GM19328 (cell line): ENCODE data around the gene KIAA0513.
"Not testable (repeated sequence)": the region's sequence is repeated elsewhere in the genome, so short reads cannot be mapped to it uniquely, and the experiment has no call there.

Experiments
- ATAC-seq: cut with Tn5 transposase; IDR thresholded peaks from one replicate; pipeline ENCODE4 v1.9.1; 2021; ENCODE audit warnings: mild to moderate bottlenecking, moderate library complexity; ENCODE audit not compliant: unreplicated experiment

The KIAA0513 gene

GRCh38 chr16:85046931-85047866 is 19.6 kb downstream of the KIAA0513 start:
- ATAC-seq = no peak

GRCh38 chr16:85047867-85048455 is 20.4 kb downstream of the KIAA0513 start:
- ATAC-seq = no peak

DNA sequence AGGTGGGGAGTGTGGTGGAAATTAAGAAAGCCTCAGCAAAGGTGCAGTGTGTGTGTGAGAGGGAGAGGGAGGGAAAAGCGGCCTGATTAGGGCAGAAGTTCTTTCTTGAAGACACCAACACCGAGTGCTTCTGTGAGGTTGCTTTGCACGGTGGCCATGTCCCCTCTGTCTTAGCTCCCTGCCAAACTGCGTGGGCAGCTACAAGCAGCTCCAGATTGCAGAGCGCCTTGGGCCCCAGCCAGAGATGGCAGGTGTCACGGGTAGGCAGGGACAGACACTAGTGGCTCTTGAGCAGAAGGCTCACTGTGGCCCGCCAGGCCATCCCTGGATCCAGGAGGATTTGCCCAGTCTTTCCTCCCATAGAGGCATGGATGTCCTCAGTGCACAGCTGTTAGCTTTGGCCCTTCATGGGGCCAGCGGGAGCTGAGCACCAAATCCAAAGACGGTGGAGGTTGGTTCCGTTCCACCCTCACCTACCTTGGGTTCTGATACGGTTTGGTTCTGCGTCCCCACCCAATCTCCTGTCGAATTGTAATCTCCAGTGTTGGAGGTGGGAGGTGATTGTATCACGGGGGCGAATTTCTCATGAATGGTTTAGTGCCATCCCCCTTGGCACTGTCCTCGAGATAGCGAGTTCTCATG is 21.4 kb downstream of the KIAA0513 start:
- ATAC-seq = no peak

- no peak for ATAC-seq
Measured at GRCh38 chr16:85049706-85050305, 22.2 kb downstream of the KIAA0513 start.

DNA sequence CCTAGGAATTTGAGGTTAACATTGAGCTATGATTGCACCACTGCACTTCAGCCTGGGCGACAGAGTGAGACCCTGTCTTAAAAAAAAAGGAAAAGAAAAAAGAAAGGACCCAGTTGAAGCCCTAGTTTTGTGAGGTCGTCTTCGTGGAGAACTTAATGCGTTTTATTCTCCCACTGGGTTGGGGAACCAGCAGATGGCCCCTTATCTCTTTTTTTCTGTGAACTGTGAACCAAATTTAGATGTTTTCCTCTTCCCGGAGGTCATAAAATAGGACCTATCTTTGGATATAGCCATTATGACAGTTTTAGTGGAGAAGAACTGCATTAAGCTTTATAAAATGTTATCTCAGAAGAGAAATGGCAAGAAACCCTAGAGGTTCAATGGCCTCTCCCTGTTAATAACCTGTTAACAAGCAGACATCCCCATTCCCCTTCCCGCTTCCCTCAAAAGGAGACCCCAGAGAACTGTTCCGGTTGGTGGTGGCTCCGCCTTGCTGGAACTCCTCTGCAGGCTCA is 23.5 kb downstream of the KIAA0513 start:
- ATAC-seq = no peak

- ATAC-seq = no peak
Measured at GRCh38 chr16:85051683-85052082, 24.1 kb downstream of the KIAA0513 start.

DNA sequence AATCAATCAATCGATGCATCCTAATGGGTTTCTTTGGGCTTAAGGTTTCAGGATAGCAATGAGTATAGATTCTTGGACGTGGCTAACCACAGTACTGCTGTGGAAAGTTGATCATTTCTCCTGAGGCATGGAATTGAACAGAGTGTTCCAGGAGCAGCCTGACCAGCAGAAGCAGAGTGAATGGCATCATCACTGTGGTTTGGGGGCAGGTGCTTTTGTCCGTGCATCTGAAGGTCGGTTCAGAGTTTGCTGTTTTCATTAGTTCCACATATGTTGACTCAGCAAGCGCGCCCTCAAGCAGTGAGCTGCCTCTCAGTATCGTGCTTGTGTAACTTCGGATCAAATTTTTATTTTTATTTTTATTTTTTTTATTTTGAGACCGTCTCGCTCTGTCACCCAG is 24.9 kb downstream of the KIAA0513 start:
- no peak for ATAC-seq

- not testable (repeated sequence) for ATAC-seq
Measured at GRCh38 chr16:85054321-85054720, 26.7 kb downstream of the KIAA0513 start.

DNA sequence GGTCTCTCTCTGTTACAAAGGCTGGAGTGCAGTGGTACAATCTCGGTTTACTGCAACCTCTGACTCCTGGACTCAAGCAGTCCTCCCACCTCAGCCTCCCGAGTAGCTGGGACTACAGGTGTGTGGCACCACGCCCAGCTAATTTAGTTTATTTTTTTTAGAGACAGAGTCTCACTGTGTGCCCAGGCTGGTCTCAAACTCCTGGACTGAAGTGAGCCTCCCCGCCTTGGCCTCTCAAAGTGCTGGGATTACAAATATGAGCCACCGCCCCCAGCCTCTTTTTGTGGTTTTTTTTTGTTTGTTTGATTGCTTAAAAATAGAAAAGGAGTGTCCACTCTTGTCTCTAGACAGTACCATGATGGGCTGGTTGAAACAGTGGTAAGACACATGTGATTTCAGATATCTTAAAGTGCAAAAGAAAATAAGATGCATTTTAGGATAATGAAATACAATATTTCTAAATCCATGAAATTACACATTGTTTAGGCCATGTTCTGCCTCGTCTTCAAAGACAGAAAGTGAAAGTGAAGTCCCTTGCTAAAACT is 27.4 kb downstream of the KIAA0513 start:
- no peak for ATAC-seq

GRCh38 chr16:85055493-85056210 is 28.1 kb downstream of the KIAA0513 start:
- peak; percentile 83 for ATAC-seq

GRCh38 chr16:85056211-85056748 is 28.7 kb downstream of the KIAA0513 start:
- no peak for ATAC-seq

DNA sequence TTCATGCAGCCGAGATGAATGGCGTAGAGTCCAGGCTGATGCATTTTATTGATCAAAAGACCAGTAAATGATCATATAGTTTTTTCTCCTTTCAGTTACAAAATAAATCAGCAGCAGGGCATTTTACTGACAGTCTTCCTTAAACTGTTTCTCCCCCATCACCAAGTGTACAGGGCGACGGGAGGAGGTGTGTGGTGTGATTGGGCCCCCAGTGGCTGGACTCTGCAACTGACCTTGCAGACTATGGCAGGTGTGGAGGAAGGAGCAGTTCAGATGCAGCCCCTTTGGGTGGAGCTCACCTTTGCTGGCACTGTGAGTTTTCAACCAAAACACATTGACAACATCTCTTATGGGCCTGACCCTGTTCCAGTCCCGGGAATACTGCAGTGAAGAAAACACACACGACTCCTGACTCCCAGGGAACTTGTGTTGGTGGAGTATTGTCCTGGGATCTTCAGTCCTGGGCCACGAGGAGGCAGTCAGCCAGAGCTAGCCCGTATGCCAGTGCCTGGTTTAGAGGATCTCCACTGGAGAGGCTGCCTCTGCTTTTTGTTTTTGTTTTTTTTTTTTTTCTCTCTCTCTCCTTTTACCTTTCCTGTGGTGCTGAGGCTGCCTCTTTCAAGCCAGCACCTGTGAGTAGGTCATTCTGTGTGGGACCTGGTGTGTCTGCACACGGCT is 29.8 kb downstream of the KIAA0513 start:
- ATAC-seq = no peak

- no peak for ATAC-seq
Measured at GRCh38 chr16:85057948-85058347, 30.4 kb downstream of the KIAA0513 start.

DNA sequence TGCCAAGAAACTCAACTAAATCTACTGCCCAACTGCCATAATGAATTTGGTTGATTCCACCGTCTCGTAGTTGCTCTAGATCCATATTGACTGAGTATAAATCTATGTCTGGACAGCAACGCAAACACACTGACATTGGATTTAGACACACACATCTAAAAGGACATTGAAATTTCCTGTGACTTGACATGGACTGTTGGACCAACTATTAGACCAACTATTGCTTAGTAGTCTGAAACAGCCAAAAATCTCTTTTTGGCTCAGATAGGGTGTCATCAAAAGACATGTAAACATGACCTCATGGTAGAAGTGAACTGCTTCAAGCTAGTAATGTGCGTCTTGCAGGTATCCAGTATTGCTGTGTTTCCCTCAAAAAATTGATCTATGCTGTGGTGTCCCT is 31.3 kb downstream of the KIAA0513 start:
- no peak for ATAC-seq

- ATAC-seq = no peak
Measured at GRCh38 chr16:85061566-85061965, 34.0 kb downstream of the KIAA0513 start.

GRCh38 chr16:85062323-85062722 is 34.7 kb downstream of the KIAA0513 start:
- no peak for ATAC-seq

DNA sequence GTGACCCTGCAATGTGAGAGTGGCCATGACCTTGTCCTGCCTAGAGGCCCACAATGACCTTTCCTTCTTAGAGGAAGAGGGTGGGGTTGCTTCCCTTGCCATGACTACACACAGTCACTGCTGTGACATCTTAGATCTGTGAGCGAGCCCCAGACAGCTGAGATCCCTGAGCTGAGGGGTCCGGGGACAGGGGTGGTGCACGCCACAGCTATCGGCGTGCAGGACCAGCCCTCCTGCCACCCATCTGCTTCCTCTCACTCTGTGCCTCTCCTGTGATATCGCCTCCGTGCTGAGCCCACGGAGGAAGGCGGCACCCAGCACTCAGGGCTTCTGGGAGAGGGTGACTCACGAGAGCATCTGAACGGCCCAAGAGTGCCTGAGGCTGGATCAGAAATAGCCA is 35.2 kb downstream of the KIAA0513 start:
- ATAC-seq = no peak

DNA sequence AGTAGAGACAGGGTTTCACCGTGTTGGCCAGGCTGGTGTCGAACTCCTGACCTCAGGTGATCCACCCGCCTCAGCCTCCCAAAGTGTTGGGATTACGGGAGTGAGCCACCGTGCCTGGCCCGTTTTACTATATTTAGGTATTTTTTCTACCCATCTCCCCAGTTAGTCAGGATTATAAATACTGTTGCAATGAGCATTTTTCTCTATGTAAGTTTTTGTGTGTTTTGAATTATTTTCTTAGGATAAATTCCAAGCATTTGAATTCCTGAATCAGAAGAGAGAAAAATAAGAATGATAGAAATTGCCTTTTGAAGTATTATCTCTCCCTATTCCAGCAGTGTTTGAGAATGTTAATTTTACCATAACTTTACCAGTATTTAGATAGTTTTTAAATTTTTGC is 36.6 kb downstream of the KIAA0513 start:
- no peak for ATAC-seq

DNA sequence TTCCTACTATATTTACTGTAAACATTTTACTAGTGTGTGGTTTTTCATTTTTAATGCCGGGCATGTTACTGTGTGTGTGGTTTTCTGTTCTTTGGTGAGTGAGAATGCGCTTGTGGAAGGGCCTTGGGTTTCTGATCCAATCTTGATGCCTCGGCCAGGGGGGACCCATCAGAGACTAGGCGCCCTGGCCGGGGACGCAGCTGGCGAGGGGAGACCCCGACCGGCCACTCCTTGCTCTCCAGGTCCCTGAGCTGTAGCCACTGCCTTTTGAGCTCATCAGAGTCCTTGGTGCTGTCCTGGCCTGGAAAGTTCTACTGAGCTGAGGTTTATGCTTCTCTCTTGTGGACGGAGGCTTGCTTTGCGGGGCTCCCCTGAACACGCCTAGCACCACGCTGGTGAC is 37.5 kb downstream of the KIAA0513 start:
- ATAC-seq = no peak
